Measurements from ENCODE around the gene SF3B3.

- TF ChIP-seq POLR2AphosphoS5 (IDR thresholded peaks at IDR 0.05) (no peak), CTCF (IDR thresholded peaks at IDR 0.05) (no peak)
These were observed 67.3 kb downstream of the SF3B3 start for GRCh38 chr16:70590722-70591415.
